Fibroblast of lung (primary cell): ENCODE results near the gene SEMA5A.

Experiments used
- CTCF ChIP-seq, 2 donors: IDR thresholded peaks in 1 of 2; conservative IDR thresholded peaks in 1 of 2; 1 replicate in 1 of 2; 2 replicates in 1 of 2; pipeline ENCODE4 v1.5.1; 2011 to 2012; ENCODE audit warnings: low read length in 2 of 2, control low read depth in 1 of 2, inconsistent platforms in 1 of 2, low read depth in 1 of 2, mild to moderate bottlenecking in 1 of 2
- EZH2 ChIP-seq: IDR thresholded peaks from 2 replicates; pipeline ENCODE4 v1.5.1; 2012; ENCODE audit warnings: low read length, control low read depth, mild to moderate bottlenecking; ENCODE audit errors: missing control alignments

DNA sequence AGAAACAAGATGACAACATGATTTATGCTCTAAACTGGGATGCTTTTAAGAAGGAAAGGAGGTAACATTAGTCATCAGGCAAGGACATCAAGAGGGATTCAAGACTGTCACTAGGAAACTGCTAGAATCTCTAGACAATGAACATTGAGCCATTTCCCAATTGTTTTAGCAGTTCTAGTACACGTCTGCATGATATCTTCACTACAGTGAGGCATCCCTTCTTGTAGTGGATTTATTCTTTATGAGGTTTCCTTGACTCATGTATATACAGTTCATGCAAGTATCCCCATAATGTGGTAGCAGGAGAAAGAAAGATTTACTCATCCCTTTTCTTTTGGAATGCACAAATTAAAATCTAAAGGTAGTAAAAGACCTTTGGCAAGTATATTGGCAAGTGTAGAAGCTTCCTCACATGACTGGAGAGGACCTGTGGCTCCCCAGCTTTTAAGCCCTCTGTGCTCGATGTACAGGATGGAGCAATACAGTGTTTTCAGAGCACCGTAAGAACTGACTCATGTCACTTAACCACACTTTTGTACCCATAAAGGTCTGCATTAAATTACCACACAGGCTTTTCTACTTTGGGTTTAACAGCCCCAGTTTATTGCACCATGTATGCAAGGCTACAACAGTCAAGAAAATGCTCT is 335.9 kb downstream of the SEMA5A start:
- TF ChIP-seq CTCF (conservative IDR thresholded peaks at IDR 0.05 in 1 of 2, IDR thresholded peaks at IDR 0.05 in 1 of 2; ENCODE audit: low read depth in 1 of 2, low read length in 2 of 2) (no peak), EZH2 (no peak)
